GM12878 (cell line): ENCODE measurements around the gene ANAPC15. TPM values are rescaled to one million over a fixed set of nuclear protein-coding genes. Genes with fewer than 3 reads are reported as not detected.

Source experiments
- ATAC-seq: fragments of 200-7000 bp; cut with Tn5 transposase; 3 replicates; pipeline ENCODE4 v1.9.1; 2020; ENCODE audit warnings: mild to moderate bottlenecking, moderate library complexity
- BruUV-seq: library from RNA; stranded (reverse); fragments of 400-500 nt; replicated peaks from 2 replicates; lab custom pipeline; 2021; lab: Mats Ljungman, UMichigan
- CTCF ChIA-PET: fragments of 300-600 bp; sonication (Branson Sonifier 250); formaldehyde crosslinking; extraction: SDS; loops from one replicate; lab custom pipeline; 2021; ENCODE audit warnings: inconsistent platforms; lab: Yijun Ruan, JAX
- POLR2A ChIA-PET: fragments of 350-600 bp; formaldehyde crosslinking; extraction: SDS; loops from one replicate; lab custom pipeline; 2021; ENCODE audit warnings: inconsistent platforms; lab: Charles Lee
- RAD21 ChIA-PET: fragments of 300-600 bp; sonication (Branson Sonifier 250); formaldehyde crosslinking; loops from one replicate; lab custom pipeline; 2023; ENCODE audit warnings: antibody characterized with exemption; ENCODE audit not compliant: unreplicated experiment; lab: Charles Lee
- SMC1A ChIA-PET: fragments of 300-600 bp; sonication (Branson Sonifier 250); formaldehyde crosslinking; loops from one replicate; lab custom pipeline; 2023; ENCODE audit not compliant: unreplicated experiment, uncharacterized antibody; lab: Charles Lee
- DNase-seq: peaks from one replicate; pipeline ENCODE4 v3.0.0-alpha.2; 2011; ENCODE audit warnings: low read depth, low spot score
- FAIRE-seq: peaks from 3 replicates; lab custom pipeline; 2011; peaks lifted over from hg19 to GRCh38; lab: Jason Lieb, UNC
- H2AFZ ChIP-seq: 2 replicates; pipeline ENCODE4 v1.6.0; 2011; ENCODE audit warnings: low read depth, low read length, control low read depth; ENCODE audit not compliant: control insufficient read depth
- H3K27ac ChIP-seq: 2 replicates; pipeline ENCODE4 v1.5.1; 2011; ENCODE audit warnings: control low read depth; ENCODE audit not compliant: control insufficient read depth, insufficient read depth
- H3K27me3 ChIP-seq, 2 experiments: replicated peaks in 1 of 2; 2 replicates each; pipeline versions ENCODE4 v1.6.0 to v1.6.1; 2011; ENCODE audit warnings: low read length in 1 of 2; ENCODE audit not compliant: control insufficient read depth in 2 of 2, insufficient read depth in 2 of 2
- H3K36me3 ChIP-seq, 2 experiments: 2 replicates each; pipeline ENCODE4 v1.5.1; 2011; ENCODE audit warnings: low read length in 1 of 2; ENCODE audit not compliant: control insufficient read depth in 2 of 2, insufficient read depth in 2 of 2
- H3K4me1 ChIP-seq: 2 replicates; pipeline ENCODE4 v1.6.1; 2011; ENCODE audit warnings: mild to moderate bottlenecking, low read length, moderate library complexity, mixed read lengths; ENCODE audit not compliant: control insufficient read depth, insufficient read depth
- H3K4me2 ChIP-seq: 2 replicates; pipeline ENCODE4 v1.6.0; 2011; ENCODE audit warnings: control low read depth; ENCODE audit not compliant: control insufficient read depth, insufficient read depth
- H3K4me3 ChIP-seq: fragments of 200-600 bp; sonication (generic); 2 replicates; pipeline ENCODE4 v1.5.1; 2016
- H3K79me2 ChIP-seq: 2 replicates; pipeline ENCODE4 v1.6.0; 2011; ENCODE audit warnings: low read length; ENCODE audit not compliant: control insufficient read depth, insufficient read depth
- H3K9ac ChIP-seq: 2 replicates; pipeline ENCODE4 v1.8.0; 2011; ENCODE audit warnings: low read length, control low read depth, mixed read lengths; ENCODE audit not compliant: control insufficient read depth, insufficient read depth
- H3K9me3 ChIP-seq: replicated peaks from 3 replicates; pipeline ENCODE4 v1.5.1; 2011; ENCODE audit warnings: mild to moderate bottlenecking, low read length; ENCODE audit not compliant: control insufficient read depth, insufficient read depth
- H4K20me1 ChIP-seq: 2 replicates; pipeline ENCODE4 v1.6.0; 2011; ENCODE audit not compliant: control insufficient read depth, insufficient read depth
- EZH2 ChIP-seq: IDR thresholded peaks from 2 replicates; pipeline ENCODE4 v1.6.1; 2012; ENCODE audit warnings: low read depth, mild to moderate bottlenecking, control low read depth, inconsistent platforms, low read length, borderline replicate concordance; ENCODE audit not compliant: control insufficient read depth
- FOS ChIP-seq: IDR thresholded peaks from 3 replicates; pipeline ENCODE4 v1.6.1; 2011; ENCODE audit warnings: borderline replicate concordance; ENCODE audit not compliant: insufficient read length; ENCODE audit errors: extremely low read depth
- HDAC6 ChIP-seq: fragments of 200-600 bp; sonication (generic); IDR thresholded peaks from one replicate; pipeline ENCODE4 v1.8.0; 2017; ENCODE audit warnings: antibody characterized with exemption; ENCODE audit not compliant: unreplicated experiment
- IRF4 ChIP-seq: IDR thresholded peaks from 2 replicates; pipeline ENCODE4 v1.6.1; 2011; ENCODE audit warnings: low read depth, low read length
- KDM1A ChIP-seq: fragments of 200-600 bp; sonication (generic); IDR thresholded peaks from 2 replicates; pipeline ENCODE4 v1.6.1; 2016; ENCODE audit warnings: borderline replicate concordance
- MLLT1 ChIP-seq: fragments of 450-650 bp; IDR thresholded peaks from 2 replicates; pipeline ENCODE4 v1.6.1; 2016; ENCODE audit warnings: mild to moderate bottlenecking
- MTA3 ChIP-seq: IDR thresholded peaks from 2 replicates; pipeline ENCODE4 v1.6.1; 2012; ENCODE audit warnings: low read length, inconsistent platforms, borderline replicate concordance
- NFYA ChIP-seq: IDR thresholded peaks from 2 replicates; pipeline ENCODE4 v1.6.1; 2011; ENCODE audit warnings: low read depth, mild to moderate bottlenecking, low read length, improper control_type of control experiment, borderline replicate concordance
- RBBP5 ChIP-seq: fragments of 200-600 bp; sonication (generic); conservative IDR thresholded peaks from 2 replicates; pipeline ENCODE4 v1.6.1; 2016
- RFX5 ChIP-seq: IDR thresholded peaks from 2 replicates; pipeline ENCODE4 v1.6.1; 2011; ENCODE audit warnings: low read depth, low read length, improper control_type of control experiment
- SMARCA5 ChIP-seq: fragments of 450-650 bp; IDR thresholded peaks from 2 replicates; pipeline ENCODE4 v1.6.1; 2017; ENCODE audit warnings: mild to moderate bottlenecking
- ZNF592 ChIP-seq: fragments of 450-650 bp; IDR thresholded peaks from 2 replicates; pipeline ENCODE4 v1.6.1; 2017; ENCODE audit warnings: mild to moderate bottlenecking, moderate library complexity
- ZNF622 ChIP-seq: fragments of 450-650 bp; IDR thresholded peaks from 2 replicates; pipeline ENCODE4 v1.6.1; 2017; ENCODE audit warnings: mild to moderate bottlenecking, inconsistent platforms
- WGBS: methylation state at CpG from one replicate; pipeline ENCODE4 v1.1.6; 2016; ENCODE audit warnings: low lambda C conversion rate; ENCODE audit not compliant: insufficient replicate concordance, insufficient coverage; ENCODE audit errors: missing lambda C conversion rate; 5-methylcytosine and 5-hydroxymethylcytosine counted together
- in situ Hi-C: fragments of 300-500 bp; cut with MboI; formaldehyde crosslinking; loops from 9 replicates; pipeline ENCODE4 v1.14.3; 2018; ENCODE audit warnings: mixed read lengths
- intact Hi-C: fragments of 100-400 bp; cut with micrococcal nuclease; formaldehyde crosslinking; loops from one replicate; pipeline ENCODE4 v1.14.2; 2022; ENCODE audit not compliant: unreplicated experiment
- polyA plus RNA-seq, 11 experiments: library from polyadenylated mRNA; depleted of rRNA in 4 of 11; unstranded in 6 of 11; stranded (reverse) in 5 of 11; fragments of >200 nt; fragmentation: Nextera tagmentation in 4 of 11; fragmentation: Illumina TruSeq in 1 of 11; extraction: Ambion mirVana in 4 of 11; extraction: Trizol in 1 of 11; gene quantifications; 1 replicate in 1 of 11; 2 replicates in 10 of 11; pipeline versions ENCODE4 v1.2.1 to v1.2.3, GENCODE V29; 2011 to 2016; ENCODE audit warnings: inconsistent platforms in 2 of 11, missing spikeins in 2 of 11, low read depth in 1 of 11
- total RNA-seq, 4 experiments: library from RNA; depleted of rRNA in 3 of 4; stranded (reverse); fragments of >200 nt in 3 of 4; fragmentation: Illumina TruSeq in 1 of 4; extraction: Trizol in 1 of 4; gene quantifications; 2 replicates each; pipeline versions ENCODE4 v1.2.1 to v1.2.3, GENCODE V29; 2013 to 2021
- TF ChIP-seq, protein P1 (sequence below): fragments of 450-650 bp; formaldehyde crosslinking; IDR thresholded peaks from 2 replicates; pipeline ENCODE4 v1.4.0; 2022; ENCODE audit warnings: mild to moderate bottlenecking, moderate library complexity

The ANAPC15 gene
- total and polyA plus RNA-seq, 10 of the 15 experiments (the other 5 are each of a cell fraction or from before 2014, with no cell fraction given) = 83.4 to 372 (median 103) TPM

GRCh38 chr11:72129381-72129780 lies 16.9 kb upstream of the ANAPC15 start:
- DNase-seq = no peak
- CTCF ChIA-PET = interaction anchor here (1.6 kb wide), 1 partner anchor 15 kb away, joined by 5 read pairs; no protein-coding TSS in a partner anchor
- no peak for TF ChIP-seq EZH2
- TF ChIP-seq FOS = no peak
- TF ChIP-seq, protein P1, sequence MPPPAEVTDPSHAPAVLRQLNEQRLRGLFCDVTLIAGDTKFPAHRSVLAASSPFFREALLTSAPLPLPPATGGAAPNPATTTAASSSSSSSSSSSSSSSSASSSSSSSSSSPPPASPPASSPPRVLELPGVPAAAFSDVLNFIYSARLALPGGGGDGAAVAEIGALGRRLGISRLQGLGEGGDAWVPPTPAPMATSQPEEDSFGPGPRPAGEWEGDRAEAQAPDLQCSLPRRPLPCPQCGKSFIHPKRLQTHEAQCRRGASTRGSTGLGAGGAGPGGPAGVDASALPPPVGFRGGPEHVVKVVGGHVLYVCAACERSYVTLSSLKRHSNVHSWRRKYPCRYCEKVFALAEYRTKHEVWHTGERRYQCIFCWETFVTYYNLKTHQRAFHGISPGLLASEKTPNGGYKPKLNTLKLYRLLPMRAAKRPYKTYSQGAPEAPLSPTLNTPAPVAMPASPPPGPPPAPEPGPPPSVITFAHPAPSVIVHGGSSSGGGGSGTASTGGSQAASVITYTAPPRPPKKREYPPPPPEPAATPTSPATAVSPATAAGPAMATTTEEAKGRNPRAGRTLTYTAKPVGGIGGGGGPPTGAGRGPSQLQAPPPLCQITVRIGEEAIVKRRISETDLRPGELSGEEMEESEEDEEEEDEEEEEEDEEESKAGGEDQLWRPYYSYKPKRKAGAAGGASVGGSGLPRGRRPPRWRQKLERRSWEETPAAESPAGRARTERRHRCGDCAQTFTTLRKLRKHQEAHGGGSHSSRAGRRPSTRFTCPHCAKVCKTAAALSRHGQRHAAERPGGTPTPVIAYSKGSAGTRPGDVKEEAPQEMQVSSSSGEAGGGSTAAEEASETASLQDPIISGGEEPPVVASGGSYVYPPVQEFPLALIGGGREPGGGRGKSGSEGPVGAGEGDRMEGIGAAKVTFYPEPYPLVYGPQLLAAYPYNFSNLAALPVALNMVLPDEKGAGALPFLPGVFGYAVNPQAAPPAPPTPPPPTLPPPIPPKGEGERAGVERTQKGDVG (CRISPR knock-in tag) = no peak
- TF ChIP-seq IRF4 = no peak
- no peak for TF ChIP-seq SMARCA5
- no peak for TF ChIP-seq HDAC6
- TF ChIP-seq MLLT1 = no peak
- TF ChIP-seq ZNF592 = no peak
- no peak for TF ChIP-seq RBBP5
- TF ChIP-seq RFX5 = no peak
- TF ChIP-seq KDM1A = no peak
- TF ChIP-seq NFYA = no peak
- TF ChIP-seq MTA3 = no peak
- TF ChIP-seq ZNF622 = no peak
- Histone ChIP-seq H3K36me3 (no peaks in the 10 kb centered on the region), H3K27ac (no peak overlapping the region), H3K4me1 (no peaks in the 10 kb centered on the region), H2AFZ (no peak overlapping the region), H3K79me2 (no peaks in the 10 kb centered on the region), H3K4me2 (no peak overlapping the region), H3K27me3 (no peaks in the 10 kb centered on the region), H3K9ac (no peak overlapping the region), H3K9me3 (peaks cover 2% of the 10 kb centered on the region; the same call in 2 of the 3 replicates), H3K4me3 (no peak overlapping the region), H4K20me1 (no peaks in the 10 kb centered on the region)
- RAD21 ChIA-PET = interaction anchor here (1.3 kb wide), 1 partner anchor 104 kb away, joined by 4 read pairs; no protein-coding TSS in a partner anchor
- no TSS peak for BruUV-seq
- no peak for ATAC-seq
- POLR2A ChIA-PET = no interaction called here
- 81% methylated on average over 3 of the region's 3 CpGs for WGBS
- FAIRE-seq = no peak
- intact Hi-C loops = no loop called here
- SMC1A ChIA-PET = interaction anchor here (1.6 to 1.9 kb wide), 2 partner anchors 15 to 18 kb away, joined by 4 to 5 read pairs; no protein-coding TSS in a partner anchor
- in situ Hi-C loops = no loop called here
